Lower leg skin (tissue), 3 donors: ENCODE measurements around the gene VTI1A.

Experiments used
- POLR2A ChIP-seq, 2 donors: fragments of 450-650 bp; IDR thresholded peaks; one replicate each; pipeline ENCODE4 v1.6.1; 2016 to 2017; ENCODE audit warnings: antibody characterized with exemption in 2 of 2, mild to moderate bottlenecking in 1 of 2, moderate library complexity in 1 of 2
- TF ChIP-seq, protein P1 (sequence below), 3 donors: fragments of 450-650 bp; IDR thresholded peaks; one replicate each; pipeline ENCODE4 v1.5.1; 2016; ENCODE audit warnings: antibody characterized with exemption in 3 of 3, mild to moderate bottlenecking in 3 of 3, moderate library complexity in 2 of 3

DNA sequence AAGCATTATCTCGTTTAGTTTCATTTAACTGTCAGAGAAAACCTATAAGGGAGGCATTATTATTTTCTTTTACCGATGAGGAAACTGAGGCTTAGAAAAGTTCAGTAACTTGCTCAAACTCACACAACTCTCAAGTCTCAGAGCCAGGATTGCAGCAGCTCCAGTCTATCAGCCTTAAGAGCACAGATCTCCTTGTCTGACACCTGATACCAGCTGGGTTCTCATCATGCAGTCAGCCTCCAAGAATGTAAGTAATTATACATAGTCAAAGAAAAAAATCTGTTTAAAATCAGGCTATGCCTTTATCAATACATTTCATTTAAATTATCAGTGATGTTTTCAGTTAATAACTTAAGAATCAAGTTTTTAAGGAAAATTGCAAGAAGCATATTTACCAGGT lies 266.4 kb downstream of the VTI1A start:
- TF ChIP-seq, protein P1, sequence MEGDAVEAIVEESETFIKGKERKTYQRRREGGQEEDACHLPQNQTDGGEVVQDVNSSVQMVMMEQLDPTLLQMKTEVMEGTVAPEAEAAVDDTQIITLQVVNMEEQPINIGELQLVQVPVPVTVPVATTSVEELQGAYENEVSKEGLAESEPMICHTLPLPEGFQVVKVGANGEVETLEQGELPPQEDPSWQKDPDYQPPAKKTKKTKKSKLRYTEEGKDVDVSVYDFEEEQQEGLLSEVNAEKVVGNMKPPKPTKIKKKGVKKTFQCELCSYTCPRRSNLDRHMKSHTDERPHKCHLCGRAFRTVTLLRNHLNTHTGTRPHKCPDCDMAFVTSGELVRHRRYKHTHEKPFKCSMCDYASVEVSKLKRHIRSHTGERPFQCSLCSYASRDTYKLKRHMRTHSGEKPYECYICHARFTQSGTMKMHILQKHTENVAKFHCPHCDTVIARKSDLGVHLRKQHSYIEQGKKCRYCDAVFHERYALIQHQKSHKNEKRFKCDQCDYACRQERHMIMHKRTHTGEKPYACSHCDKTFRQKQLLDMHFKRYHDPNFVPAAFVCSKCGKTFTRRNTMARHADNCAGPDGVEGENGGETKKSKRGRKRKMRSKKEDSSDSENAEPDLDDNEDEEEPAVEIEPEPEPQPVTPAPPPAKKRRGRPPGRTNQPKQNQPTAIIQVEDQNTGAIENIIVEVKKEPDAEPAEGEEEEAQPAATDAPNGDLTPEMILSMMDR (IDR thresholded peaks at IDR 0.05): no peak
- TF ChIP-seq POLR2A (IDR thresholded peaks at IDR 0.05): no peak
